ENCODE data around the gene DAB1. TPM values are rescaled to one million over a fixed set of nuclear protein-coding genes. Genes with fewer than 3 reads are reported as not detected.
A peak's percentile ranks its signal among the peaks of the same experiment; 100 is the strongest.

The DAB1 gene
- total RNA-seq, 2 donors from 2014 or later: 0.91 to 1.8 TPM

DNA sequence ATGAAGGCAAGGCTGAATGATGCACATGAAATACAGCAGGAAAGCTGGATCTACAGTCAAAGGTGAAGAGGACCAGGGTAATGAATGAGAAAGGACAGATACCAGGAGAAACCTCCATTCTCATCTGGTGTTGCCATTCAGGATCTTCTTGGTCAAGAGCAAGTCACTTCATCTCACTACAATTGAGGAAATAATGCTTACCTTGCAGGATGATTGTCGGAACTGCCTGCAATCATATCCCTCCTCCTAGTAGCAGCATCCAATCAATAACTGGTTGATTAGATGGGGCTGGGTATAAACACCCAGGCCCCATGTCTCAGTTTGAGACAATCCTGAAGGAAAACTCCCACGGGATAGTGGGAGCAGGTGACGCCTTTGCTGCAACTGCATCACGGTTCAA lies 263.3 kb downstream of the DAB1 start:
- no peak for ATAC-seq
- DNase-seq: no peak
- intact Hi-C loops (cut with DNase I): no loop called here

GRCh38 chr1:57158604-57158998 lies 265.3 kb downstream of the DAB1 start:
- intact Hi-C loops (cut with DNase I): no loop called here
- ATAC-seq (no peak), DNase-seq (no peak)

GRCh38 chr1:57157818-57158603 lies 265.8 kb downstream of the DAB1 start:
- DNase-seq (no peak), ATAC-seq (no peak)
- intact Hi-C loops (cut with DNase I): no loop called here

DNA sequence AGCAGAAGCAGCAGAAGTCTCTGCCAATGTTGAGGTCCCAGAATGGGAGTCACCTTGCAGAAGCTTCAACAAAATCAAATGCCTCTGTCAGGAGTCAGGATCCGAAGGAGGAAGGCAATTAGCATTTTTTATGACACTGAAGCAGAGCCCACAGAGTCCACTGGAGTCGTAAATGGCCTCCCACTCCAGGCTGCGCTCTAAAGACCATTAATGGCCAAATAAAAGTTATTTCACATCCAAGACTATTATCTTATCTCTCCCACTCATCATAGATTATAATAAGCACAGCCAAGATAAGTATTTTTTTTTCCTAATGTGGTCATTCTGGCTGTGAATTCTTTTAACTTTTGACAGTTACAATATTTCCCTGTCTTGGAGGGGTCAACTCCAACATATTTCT lies 267.0 kb downstream of the DAB1 start:
- DNase-seq: no peak
- intact Hi-C loops (cut with DNase I): no loop called here
- ATAC-seq: no peak

GRCh38 chr1:57146100-57146499 lies 277.8 kb downstream of the DAB1 start:
- intact Hi-C loops (cut with DNase I): no loop called here
- no peak for DNase-seq
- ATAC-seq: no peak

GRCh38 chr1:57142999-57143398 lies 280.9 kb downstream of the DAB1 start:
- DNase-seq (no peak), ATAC-seq (peak in 1 of 2 donors; percentile 16)
- intact Hi-C loops (cut with DNase I): no loop called here

DNA sequence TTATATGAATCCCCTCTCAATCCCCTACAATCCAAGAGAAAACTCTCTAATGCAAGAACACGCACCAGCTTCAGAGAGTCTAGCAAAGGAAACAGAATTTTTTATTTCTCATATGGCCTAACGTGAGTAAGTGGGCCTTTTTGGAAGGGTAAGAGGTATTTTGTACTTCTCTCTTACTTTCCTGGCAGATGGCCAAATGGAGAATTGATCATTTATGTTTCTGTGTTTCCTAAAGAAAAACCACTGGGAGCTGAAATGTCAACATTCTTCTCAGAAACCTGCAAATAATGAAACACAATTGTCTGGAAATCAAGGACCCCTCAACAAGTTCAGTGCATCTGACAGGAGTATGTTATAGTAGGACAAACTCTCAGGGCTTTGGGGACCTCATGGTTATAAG lies 281.7 kb downstream of the DAB1 start:
- intact Hi-C loops (cut with DNase I): no loop called here
- ATAC-seq (no peak), DNase-seq (no peak)

DNA sequence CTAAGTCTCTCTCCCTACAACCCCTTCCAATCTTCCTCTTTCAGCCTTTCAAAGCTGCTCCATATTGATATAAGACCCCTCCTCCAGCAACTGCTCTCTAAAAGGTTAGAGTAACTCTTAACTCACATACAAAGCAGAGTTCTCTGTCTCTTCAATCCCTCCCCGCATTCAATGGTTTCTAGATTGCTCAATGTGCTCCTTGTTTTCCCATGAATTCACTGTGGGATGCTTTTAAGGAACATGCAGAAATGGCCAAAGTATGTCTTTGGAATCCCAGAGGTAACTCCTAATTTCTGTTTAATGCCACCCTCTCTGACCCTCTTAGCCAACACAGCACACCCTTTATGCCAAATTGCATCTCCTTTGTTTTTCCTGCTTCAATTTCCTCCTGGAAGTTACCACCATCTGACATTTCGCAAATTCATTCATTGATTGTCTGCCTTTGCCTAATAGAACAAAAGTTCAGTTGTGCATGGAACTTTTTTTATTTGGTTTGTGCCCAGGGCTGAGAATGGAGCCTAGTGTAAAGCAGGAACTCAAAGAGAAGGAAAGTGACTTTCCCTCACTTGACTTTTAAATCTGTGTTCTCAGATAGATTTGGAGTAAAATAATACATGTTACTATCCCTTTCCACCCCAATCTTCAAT lies 285.3 kb downstream of the DAB1 start:
- ATAC-seq (no peak), DNase-seq (no peak)
- intact Hi-C loops (cut with DNase I): no loop called here

DNA sequence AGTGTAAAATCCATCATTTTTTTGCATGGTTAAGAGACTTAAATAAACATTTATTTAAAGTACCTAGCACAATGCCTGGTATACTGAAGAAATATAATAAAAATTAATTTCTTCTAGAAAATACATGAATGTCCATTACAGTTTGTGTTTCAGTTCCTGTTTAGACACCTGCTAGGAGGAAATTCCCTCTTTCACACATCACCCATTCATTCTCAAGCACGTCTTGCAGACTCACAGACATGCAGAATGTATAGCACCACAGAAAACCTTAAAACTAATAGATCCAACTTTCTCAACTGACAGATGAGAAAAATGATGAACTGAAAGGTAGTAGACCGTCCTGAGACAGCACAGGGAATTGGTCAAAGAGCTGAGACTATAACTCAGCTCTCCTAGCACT lies 285.9 kb downstream of the DAB1 start:
- intact Hi-C loops (cut with DNase I): no loop called here
- ATAC-seq (no peak), DNase-seq (no peak)

- DNase-seq (no peak), ATAC-seq (no peak)
- intact Hi-C loops (cut with DNase I): no loop called here
Observed at GRCh38 chr1:57134803-57135202, 289.1 kb downstream of the DAB1 start.

GRCh38 chr1:57133686-57134085 lies 290.2 kb downstream of the DAB1 start:
- intact Hi-C loops (cut with DNase I): no loop called here
- ATAC-seq: no peak

DNA sequence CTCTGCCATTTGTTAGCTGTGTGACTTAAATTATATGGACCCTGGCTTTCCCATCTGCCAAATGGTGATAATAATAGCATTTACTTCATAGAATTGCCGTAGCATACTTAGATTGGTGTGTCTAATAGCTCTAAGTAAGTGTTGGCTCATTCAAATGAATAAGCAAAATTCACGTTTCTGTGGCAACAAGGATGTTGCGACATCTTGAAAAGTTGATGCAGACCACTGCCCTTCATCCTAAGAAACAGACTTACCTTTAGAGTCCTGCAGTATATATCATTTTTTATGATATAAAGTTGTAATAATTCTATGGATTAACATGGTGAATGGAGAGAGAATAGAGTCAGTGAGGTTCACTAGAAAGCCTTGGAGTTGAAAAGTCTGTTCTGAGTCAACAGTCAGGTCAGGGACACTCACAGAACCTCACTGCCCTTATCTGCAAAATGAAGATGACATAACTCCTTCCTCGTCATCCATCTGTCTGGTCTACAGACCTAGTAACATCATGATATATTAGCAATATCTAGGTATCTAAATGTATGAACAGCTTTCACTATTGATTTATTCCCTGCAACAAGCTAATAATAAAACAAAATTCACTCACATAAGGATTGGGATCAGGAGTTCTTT lies 290.8 kb downstream of the DAB1 start:
- intact Hi-C loops (cut with DNase I): no loop called here
- DNase-seq (no peak), ATAC-seq (peak in 1 of 2 donors; percentile 61)

More at GRCh38 chr1:57133686-57134085, 290.2 kb downstream of the DAB1 start:
- DNase-seq: no peak

DNA sequence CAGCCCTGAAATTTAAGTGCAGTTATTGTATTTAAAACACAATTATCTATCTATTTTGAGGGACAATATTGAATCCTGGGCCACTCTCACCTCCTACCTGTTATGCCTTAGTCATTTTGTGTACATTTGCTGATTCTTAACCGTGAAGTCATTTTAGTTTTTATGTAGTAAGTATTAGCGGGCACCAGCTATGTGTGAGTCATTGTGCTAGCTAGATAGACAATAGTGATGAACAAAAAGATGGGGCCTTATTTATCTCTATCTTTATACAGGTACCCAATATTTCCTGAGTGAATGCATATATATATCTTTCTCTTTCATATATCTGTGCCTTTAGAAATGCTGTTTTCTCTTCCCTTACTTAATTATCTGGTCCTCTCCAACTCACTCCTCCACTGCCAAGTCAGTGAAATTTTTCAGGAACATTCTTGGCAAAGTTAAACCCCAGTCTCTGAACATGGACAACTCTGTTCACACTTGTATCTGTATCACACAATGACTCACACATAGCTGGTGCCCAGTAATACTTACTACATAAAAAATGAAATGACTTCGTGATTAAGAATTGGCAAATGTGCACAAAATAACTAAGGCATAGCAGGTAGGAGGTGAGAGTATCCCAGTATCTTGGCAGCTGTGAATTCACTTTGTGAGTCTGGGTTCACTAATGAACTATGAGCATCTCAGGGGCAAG lies 292.0 kb downstream of the DAB1 start:
- ATAC-seq: peak; percentile 91 to 94
- DNase-seq: no peak
- intact Hi-C loops (cut with DNase I): no loop called here

- ATAC-seq (peak in 1 of 2 donors; percentile 64), DNase-seq (no peak)
- intact Hi-C loops (cut with DNase I): no loop called here
Observed at GRCh38 chr1:57131257-57131656, 292.6 kb downstream of the DAB1 start.

DNA sequence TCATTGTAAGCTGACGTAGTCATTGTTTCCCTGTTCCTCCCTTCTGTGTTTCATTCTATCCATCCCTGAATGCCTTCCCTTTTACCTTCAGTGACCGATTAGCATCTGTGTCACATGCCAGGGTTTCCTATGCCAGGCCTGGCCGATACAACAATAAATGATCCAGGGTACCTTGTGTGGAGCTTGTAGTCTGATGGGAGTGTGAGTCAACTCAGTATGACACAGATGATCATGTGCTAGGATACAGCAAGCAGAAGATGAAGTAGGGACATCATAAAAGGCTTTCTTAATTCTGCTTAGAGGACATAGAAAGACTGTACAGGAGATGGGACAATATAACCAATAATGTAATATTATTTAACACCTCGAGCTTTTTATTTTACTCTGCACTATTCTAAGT lies 294.0 kb downstream of the DAB1 start:
- ATAC-seq: no peak
- no peak for DNase-seq
- intact Hi-C loops (cut with DNase I): no loop called here

DNA sequence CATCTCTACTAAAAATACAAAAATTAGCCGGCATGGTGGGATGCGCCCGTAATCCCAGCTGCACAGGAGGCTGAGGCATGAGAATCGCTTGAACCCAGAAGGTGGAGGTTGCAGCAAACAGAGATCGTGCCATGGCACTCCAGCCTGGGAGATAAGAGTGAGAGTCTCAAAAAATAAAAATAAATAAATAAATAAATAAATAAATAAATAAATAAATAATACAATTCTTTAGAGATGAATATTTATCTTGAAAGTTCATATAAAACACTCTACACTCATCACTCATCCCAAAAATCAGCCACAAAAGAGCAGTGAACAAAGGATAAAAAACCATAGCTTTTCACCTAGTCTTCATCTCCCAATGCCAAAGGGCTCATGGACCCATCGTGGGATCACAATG lies 295.9 kb downstream of the DAB1 start:
- ATAC-seq (no peak), DNase-seq (no peak)
- intact Hi-C loops (cut with DNase I): no loop called here

- intact Hi-C loops (cut with DNase I): no loop called here
- no peak for DNase-seq
- ATAC-seq: peak in 1 of 2 donors; percentile 52
Observed at GRCh38 chr1:57124768-57125446, 299.0 kb downstream of the DAB1 start.

DNA sequence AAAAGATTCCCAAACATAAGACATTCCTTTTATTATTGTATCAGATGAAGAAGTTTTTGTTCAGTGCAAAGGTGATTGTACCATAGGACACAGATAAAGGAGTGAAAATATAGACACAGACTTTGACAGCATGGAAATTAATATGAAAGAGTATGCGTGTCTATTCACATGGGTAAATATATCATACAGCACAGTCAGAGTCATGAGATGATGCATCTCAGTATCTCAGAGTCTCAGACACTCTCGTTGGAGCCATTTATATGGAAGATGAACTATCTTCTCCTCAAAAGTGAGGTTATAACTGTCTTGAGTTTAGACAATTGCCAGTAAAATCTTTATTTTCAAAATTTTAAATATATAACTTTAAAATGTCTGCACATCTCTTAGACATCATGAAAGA lies 299.7 kb downstream of the DAB1 start:
- intact Hi-C loops (cut with DNase I): no loop called here
- no peak for DNase-seq
- ATAC-seq: no peak

GRCh38 chr1:57122031-57122430 lies 301.8 kb downstream of the DAB1 start:
- intact Hi-C loops (cut with DNase I): no loop called here
- ATAC-seq (peak in 1 of 2 donors; percentile 92), DNase-seq (no peak)
